Endothelial cell of umbilical vein (primary cell): Measurements from ENCODE around the gene SERTAD1. TPM values are rescaled to one million over a fixed set of nuclear protein-coding genes. Genes with fewer than 3 reads are reported as not detected.

Experiments used
- BruUV-seq: library from RNA; stranded (reverse); fragments of 400-500 nt; replicated peaks from 2 replicates; lab custom pipeline; 2021; lab: Mats Ljungman, UMichigan
- CTCF ChIA-PET: fragments of 300-600, 350-600 bp; sonication (Branson Sonifier 250); formaldehyde crosslinking; loops from one replicate; lab custom pipeline; 2021; ENCODE audit warnings: antibody characterized with exemption, inconsistent platforms; lab: Charles Lee
- POLR2A ChIA-PET: fragments of 300-600, 350-600 bp; sonication (Branson Sonifier 250); formaldehyde crosslinking; loops from one replicate; lab custom pipeline; 2021; ENCODE audit warnings: antibody characterized with exemption, inconsistent platforms; lab: Charles Lee
- DNase-seq: peaks from one replicate; pipeline ENCODE4 v3.0.0-alpha.2; 2011; ENCODE audit warnings: low read depth, low spot score
- FAIRE-seq: peaks from 2 replicates; lab custom pipeline; 2011; peaks lifted over from hg19 to GRCh38; lab: Jason Lieb, UNC
- H2AFZ ChIP-seq: 2 replicates; pipeline ENCODE4 v1.6.0; 2012; ENCODE audit warnings: low read depth, low read length, control low read depth, inconsistent platforms
- H3K27ac ChIP-seq: 2 replicates; pipeline ENCODE4 v1.5.1; 2011; ENCODE audit warnings: low read depth, mild to moderate bottlenecking, control low read depth, low read length, moderate library complexity; ENCODE audit not compliant: insufficient read depth
- H3K27me3 ChIP-seq, 2 experiments: 2 replicates each; pipeline versions ENCODE4 v1.6.0 to v1.6.1; 2011; ENCODE audit warnings: low read length in 2 of 2, mixed read lengths in 1 of 2; ENCODE audit not compliant: control insufficient read depth in 2 of 2, insufficient read depth in 2 of 2
- H3K36me3 ChIP-seq, 2 experiments: 2 replicates in 1 of 2; 3 replicates in 1 of 2; pipeline ENCODE4 v1.5.1; 2011; ENCODE audit warnings: low read length in 2 of 2, mild to moderate bottlenecking in 1 of 2, moderate library complexity in 1 of 2; ENCODE audit not compliant: control insufficient read depth in 2 of 2, insufficient read depth in 2 of 2; ENCODE audit errors: extremely low read depth in 1 of 2
- H3K4me1 ChIP-seq: 3 replicates; pipeline ENCODE4 v1.5.1; 2011; ENCODE audit warnings: mild to moderate bottlenecking, low read length; ENCODE audit not compliant: control insufficient read depth, insufficient read depth; ENCODE audit errors: extremely low read depth
- H3K4me2 ChIP-seq: 2 replicates; pipeline ENCODE4 v1.6.1; 2011; ENCODE audit warnings: low read length, control low read depth, mixed read lengths; ENCODE audit not compliant: insufficient read depth
- H3K4me3 ChIP-seq, 3 experiments: fragments of 200-600 bp in 1 of 3; sonication (generic), shearing (Covaris generic) in 1 of 3; replicated peaks in 1 of 3; 2 replicates each; pipeline ENCODE4 v1.5.1; 2011 to 2016; ENCODE audit warnings: control low read depth in 3 of 3, low read length in 3 of 3, mild to moderate bottlenecking in 2 of 3, inconsistent platforms in 1 of 3, low read depth in 1 of 3, moderate library complexity in 1 of 3; ENCODE audit not compliant: insufficient read depth in 1 of 3
- H3K79me2 ChIP-seq: 2 replicates; pipeline ENCODE4 v1.6.0; 2012; ENCODE audit warnings: low read length, inconsistent platforms; ENCODE audit not compliant: control insufficient read depth, insufficient read depth
- H3K9ac ChIP-seq: replicated peaks from 2 replicates; pipeline ENCODE3; 2011; ENCODE audit warnings: low read length, control low read depth; ENCODE audit not compliant: insufficient read depth; ENCODE audit errors: extremely low read depth
- H3K9me1 ChIP-seq: replicated peaks from 3 replicates; pipeline ENCODE4 v1.6.0; 2011; ENCODE audit warnings: mild to moderate bottlenecking, low read length; ENCODE audit not compliant: control insufficient read depth, insufficient read depth; ENCODE audit errors: extremely low read depth
- H3K9me3 ChIP-seq: replicated peaks from 2 replicates; pipeline ENCODE4 v1.5.1; 2012; ENCODE audit warnings: low read length, inconsistent platforms; ENCODE audit not compliant: control insufficient read depth, insufficient read depth
- H4K20me1 ChIP-seq: replicated peaks from 2 replicates; pipeline ENCODE3; 2011; ENCODE audit warnings: mild to moderate bottlenecking, low read length; ENCODE audit not compliant: control insufficient read depth, insufficient read depth; ENCODE audit errors: extremely low read depth
- CTCF ChIP-seq, 2 donors: IDR thresholded peaks; 1 replicate in 1 of 2; 2 replicates in 1 of 2; pipeline ENCODE4 v1.5.1; 2011; ENCODE audit warnings: low read length in 2 of 2, mild to moderate bottlenecking in 2 of 2, moderate library complexity in 2 of 2, control low read depth in 1 of 2, inconsistent platforms in 1 of 2, low read depth in 1 of 2; ENCODE audit not compliant: insufficient read depth in 1 of 2; ENCODE audit errors: extremely low read depth in 1 of 2
- EZH2 ChIP-seq: IDR thresholded peaks from 2 replicates; pipeline ENCODE4 v1.6.1; 2012; ENCODE audit warnings: borderline replicate concordance, low read depth, mild to moderate bottlenecking, moderate library complexity, low read length, inconsistent platforms; ENCODE audit not compliant: severe bottlenecking
- FOS ChIP-seq: IDR thresholded peaks from 2 replicates; pipeline ENCODE4 v1.6.1; 2011; ENCODE audit warnings: mild to moderate bottlenecking, low read length, moderate library complexity, borderline replicate concordance; ENCODE audit not compliant: insufficient read depth
- GATA2 ChIP-seq: IDR thresholded peaks from 2 replicates; pipeline ENCODE4 v1.7.0; 2011; ENCODE audit warnings: low read depth, mild to moderate bottlenecking, moderate library complexity, mixed read lengths, low read length; ENCODE audit not compliant: insufficient read length, insufficient read depth
- JUN ChIP-seq: IDR thresholded peaks from 2 replicates; pipeline ENCODE4 v1.6.1; 2011; ENCODE audit warnings: borderline replicate concordance, low read depth; ENCODE audit not compliant: insufficient read length, insufficient read depth
- MAX ChIP-seq: IDR thresholded peaks from 2 replicates; pipeline ENCODE4 v1.6.1; 2011; ENCODE audit not compliant: insufficient read depth, insufficient read length
- MYC ChIP-seq: IDR thresholded peaks from one replicate; pipeline ENCODE4 v1.6.1; 2011; ENCODE audit warnings: mild to moderate bottlenecking, low read depth, low read length
- POLR2A ChIP-seq: IDR thresholded peaks from 2 replicates; pipeline ENCODE4 v1.6.1; 2012; ENCODE audit warnings: low read depth, mild to moderate bottlenecking, control low read depth, low read length
- POLR2AphosphoS5 ChIP-seq: IDR thresholded peaks from 2 replicates; pipeline ENCODE4 v1.6.1; 2012; ENCODE audit warnings: low read depth, mild to moderate bottlenecking, control low read depth, low read length, moderate library complexity; ENCODE audit not compliant: insufficient read depth
- dilution Hi-C: fragments of 300-500 bp; cut with MboI; formaldehyde crosslinking; loops from one replicate; pipeline ENCODE4 v1.15.0; 2019; ENCODE audit warnings: low sequenced_read_pairs; ENCODE audit not compliant: extremely low pct_ligation_motif_present
- intact Hi-C: fragments of 100-400 bp; cut with micrococcal nuclease; formaldehyde crosslinking; loops from one replicate; pipeline ENCODE4 v1.10.0; 2022
- polyA plus RNA-seq, 4 experiments: library from polyadenylated mRNA; depleted of rRNA in 3 of 4; stranded (reverse) in 3 of 4; unstranded in 1 of 4; fragments of >200 nt; gene quantifications; 2 replicates each; pipeline versions ENCODE4 v1.2.1 to v1.2.3, GENCODE V29; 2011 to 2012; ENCODE audit warnings: missing spikeins in 1 of 4
- total RNA-seq: library from RNA; stranded (reverse); gene quantifications from 2 replicates; pipeline ENCODE4 v1.2.3, GENCODE V29; 2021

SERTAD1 gene
- total and polyA plus RNA-seq, 2 donors (not counting 3 experiments of a cell fraction or from before 2014, with no cell fraction given), result 8.8 to 15.3 TPM

GRCh38 chr19:40394816-40395210 lies 31.0 kb downstream of the SERTAD1 start:
- H3K9me3 ChIP-seq, result no peaks in the 10 kb centered on the region
- no peaks in the 10 kb centered on the region for H3K4me1 ChIP-seq
- H3K4me2 ChIP-seq, result no peak overlapping the region
- ChIA-PET POLR2A (no interaction called here), CTCF (interaction anchor here (0.8 to 2.1 kb wide), 3 partner anchors 13 to 90 kb away, joined by 3 to 9 read pairs (median 5); no protein-coding TSS in a partner anchor)
- no peak overlapping the region for H3K4me3 ChIP-seq
- H4K20me1 ChIP-seq, result no peaks in the 10 kb centered on the region
- H3K9ac ChIP-seq, result no peak overlapping the region
- no peaks in the 10 kb centered on the region for H3K9me1 ChIP-seq
- no peaks in the 10 kb centered on the region for H3K36me3 ChIP-seq
- no TSS peak for BruUV-seq
- dilution Hi-C loops (no loop called here), intact Hi-C loops (no loop called here)
- no peak for FAIRE-seq
- TF ChIP-seq EZH2 (no peak), JUN (no peak), FOS (no peak), GATA2 (no peak), POLR2AphosphoS5 (no peak), POLR2A (no peak), MAX (no peak), CTCF (IDR thresholded peaks at IDR 0.05; ENCODE audit: extremely low read depth in 1 of 2, insufficient read depth in 1 of 2, low read depth in 1 of 2, low read length in 2 of 2) (no peak), MYC (no peak)
- H3K79me2 ChIP-seq, result no peaks in the 10 kb centered on the region
- no peak overlapping the region for H2AFZ ChIP-seq
- no peak for DNase-seq
- no peaks in the 10 kb centered on the region for H3K27me3 ChIP-seq
- no peak overlapping the region for H3K27ac ChIP-seq
